Measurements from ENCODE around the gene LRRC4B.
"Not testable (repeated sequence)": the region's sequence is repeated elsewhere in the genome, so short reads cannot be mapped to it uniquely, and the experiment has no call there.

LRRC4B gene

GRCh38 chr19:50551034-50551714 is 17.1 kb downstream of the LRRC4B start:
- no peak for DNase-seq

GRCh38 chr19:50550594-50550966 is 17.7 kb downstream of the LRRC4B start:
- no peak for DNase-seq

DNA sequence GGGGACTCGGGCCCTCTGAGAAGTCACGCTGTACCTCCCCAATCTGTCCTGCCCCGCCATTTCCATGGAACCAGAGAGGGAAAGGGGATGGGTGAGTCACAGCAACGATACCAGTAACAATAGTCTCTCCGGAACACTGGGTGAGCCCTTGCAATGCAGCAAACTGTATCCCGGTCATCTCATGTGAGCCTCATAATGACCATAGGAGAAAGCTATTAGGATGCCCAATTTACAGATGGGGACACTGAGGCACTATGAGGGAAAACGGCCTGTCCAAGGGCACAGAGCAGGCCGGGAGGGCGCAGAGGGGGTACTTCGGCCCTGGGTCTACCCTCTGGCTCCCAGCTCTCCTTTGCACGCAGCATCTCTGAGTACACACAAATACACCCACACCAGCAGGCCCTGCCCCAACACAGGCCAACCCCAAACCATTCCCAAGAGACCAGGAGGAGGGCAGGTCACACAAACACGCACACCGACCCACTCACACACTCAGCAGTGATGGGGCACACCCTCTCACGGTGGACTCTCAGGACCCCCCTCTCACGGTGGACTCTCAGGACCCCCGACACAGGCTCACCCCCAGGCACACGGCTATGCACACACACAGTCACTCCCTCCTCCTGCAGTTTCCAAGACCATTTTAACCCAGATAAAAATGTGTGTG is 18.2 kb downstream of the LRRC4B start:
- no peak for DNase-seq

GRCh38 chr19:50549059-50549926 is 18.9 kb downstream of the LRRC4B start:
- DNase-seq: no peak

DNA sequence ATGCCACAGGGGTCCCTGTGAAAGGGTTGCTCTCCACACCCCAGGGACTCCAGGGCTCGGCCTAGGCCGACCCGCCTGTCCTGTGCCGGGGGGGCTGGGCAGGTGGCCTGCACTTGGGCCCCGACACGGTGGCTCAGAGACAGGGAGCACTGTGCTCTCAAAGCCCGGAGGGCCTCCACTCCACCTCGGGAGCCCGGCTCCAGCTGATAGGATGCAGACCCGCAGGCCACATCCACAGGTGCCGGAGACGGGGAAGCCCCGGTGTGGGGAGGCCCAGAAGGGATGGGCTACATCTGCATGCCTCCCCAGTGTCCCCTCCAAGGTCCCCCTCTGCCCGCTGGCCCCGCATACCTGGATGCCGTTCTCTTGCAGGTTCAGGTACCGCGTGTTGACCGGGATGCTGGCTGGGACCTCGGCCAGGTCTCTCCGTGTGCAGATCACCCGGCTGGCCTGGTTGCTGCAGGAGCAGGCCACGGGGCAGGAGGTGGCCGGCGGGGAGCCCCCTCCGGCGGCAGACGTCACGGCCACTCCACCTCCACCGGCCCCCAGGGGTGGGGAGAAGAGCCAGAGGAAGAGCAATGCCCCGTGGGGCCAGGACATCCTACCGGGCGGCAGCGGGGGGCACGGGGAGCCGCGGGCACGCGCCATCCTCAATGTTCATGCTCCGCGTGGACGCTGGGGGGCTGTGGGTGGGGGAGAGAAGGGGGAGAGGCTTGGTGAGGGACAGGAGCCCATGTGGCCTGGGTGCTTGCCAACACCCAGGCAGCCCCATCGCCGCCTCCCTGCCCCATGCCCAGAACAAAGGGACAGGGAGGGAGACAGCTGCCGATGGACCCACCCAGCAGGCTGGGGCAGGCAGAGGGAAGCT is 19.8 kb downstream of the LRRC4B start:
- no peak for DNase-seq

DNA sequence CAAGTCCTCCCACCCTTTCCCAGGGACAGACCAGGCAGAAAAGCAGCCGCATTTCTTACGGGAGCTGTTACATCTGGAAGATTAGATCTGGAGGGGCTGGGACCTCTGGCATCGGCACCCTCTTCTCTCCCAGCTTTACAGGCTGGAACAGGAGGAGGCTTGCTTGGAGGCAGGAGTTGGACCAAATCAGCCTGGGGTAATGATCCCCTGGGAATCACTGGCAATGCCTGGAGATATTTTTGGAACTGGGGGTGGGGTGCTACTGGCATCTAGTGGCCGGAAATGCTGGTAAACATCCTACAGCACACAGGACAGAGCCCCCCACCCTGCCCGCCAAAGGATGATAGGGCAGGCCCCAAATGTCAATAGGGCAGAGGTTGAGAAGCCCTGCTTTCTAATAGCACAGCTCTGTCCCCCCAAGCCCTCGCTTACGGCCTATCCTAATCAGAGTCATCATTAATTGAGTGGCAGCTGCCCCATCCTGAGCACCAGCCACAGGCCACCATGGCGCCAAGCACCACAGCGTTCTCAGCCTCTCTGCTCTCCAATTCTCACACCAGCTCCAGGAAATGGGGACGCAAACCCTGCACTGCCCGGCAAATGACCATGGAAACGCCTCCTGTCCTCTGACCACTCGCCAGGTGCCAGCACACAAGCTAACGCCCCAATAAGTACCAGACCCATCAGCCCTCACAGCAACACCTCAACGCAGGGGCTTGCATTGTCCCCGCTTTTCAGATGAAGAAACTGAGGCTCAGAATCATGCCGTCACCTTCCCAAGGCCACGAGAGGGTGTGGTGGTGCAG is 20.6 kb downstream of the LRRC4B start:
- DNase-seq: no peak

DNA sequence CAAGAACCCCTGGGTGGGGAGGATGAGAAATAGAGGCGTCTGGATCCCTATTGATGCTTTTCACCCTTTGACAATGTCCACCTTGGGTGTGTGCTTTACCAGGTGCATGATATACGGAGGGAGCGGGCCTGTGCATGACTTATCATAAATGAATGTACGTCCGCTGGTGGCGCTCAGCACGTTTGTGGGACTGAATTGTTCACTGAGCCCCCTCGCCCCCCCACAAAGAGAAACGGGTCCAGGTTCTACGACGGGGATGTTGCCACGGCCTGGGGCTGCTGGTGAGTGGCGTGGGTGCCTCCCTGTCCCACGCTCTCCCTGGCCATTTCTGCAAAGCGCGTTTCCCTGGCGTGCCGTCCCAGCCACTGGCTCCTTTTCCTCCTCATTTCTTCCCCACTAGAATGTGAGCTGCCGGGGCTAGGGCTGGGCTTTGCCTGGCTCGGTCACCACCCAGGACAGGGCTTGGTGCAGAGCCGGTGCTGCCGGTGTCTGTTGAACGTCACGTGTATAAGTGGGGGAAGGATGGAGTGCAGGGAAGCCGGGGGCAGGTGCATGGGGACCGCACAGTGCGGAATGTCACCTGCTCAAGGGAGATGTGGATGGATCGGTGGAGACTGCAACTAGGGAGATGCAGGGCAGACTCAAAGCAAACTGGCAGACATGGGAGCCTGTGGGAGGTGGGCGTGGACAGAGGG is 21.6 kb downstream of the LRRC4B start:
- DNase-seq: no peak

DNA sequence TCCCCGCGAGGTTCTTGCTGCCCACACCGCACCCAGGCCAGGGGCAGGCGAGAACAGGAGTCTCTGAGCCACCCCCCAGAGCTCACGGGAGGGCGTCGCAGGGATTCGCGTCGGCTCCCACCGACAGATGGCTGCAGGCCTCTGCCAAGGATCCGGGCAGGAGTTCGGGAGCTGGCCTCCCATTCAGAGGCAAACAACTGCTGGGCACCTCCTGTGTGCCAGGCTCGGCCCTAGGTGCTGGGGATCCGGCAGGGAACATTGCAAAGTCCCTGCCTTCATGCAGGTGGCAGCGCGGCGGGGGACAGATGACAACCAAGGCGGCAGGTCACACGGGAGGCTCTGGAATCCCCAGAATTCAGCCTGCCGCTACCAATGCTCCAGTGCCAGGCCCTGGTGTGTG is 25.3 kb downstream of the LRRC4B start:
- DNase-seq: no peak

GRCh38 chr19:50537769-50538230 is 30.4 kb downstream of the LRRC4B start:
- peak; percentile 65 for DNase-seq

DNA sequence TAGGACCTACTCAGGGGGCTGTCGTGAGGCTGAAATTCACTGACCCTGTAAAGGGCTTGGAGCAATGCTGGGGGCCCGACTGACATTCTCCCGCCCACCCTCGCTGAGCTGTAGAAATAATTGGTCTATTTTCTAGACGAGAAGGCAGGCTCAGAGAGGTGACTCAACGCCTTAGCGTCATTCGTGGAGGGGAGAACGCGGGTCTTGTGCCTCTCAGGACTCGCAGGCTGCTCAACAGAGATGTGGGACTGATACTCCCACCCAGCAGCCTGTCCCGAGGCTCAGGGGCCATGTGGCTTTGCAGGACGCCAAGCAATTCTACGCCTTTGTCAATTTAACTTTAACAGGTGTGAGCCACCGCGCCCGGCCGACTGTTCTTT is 30.9 kb downstream of the LRRC4B start:
- no peak for DNase-seq

DNA sequence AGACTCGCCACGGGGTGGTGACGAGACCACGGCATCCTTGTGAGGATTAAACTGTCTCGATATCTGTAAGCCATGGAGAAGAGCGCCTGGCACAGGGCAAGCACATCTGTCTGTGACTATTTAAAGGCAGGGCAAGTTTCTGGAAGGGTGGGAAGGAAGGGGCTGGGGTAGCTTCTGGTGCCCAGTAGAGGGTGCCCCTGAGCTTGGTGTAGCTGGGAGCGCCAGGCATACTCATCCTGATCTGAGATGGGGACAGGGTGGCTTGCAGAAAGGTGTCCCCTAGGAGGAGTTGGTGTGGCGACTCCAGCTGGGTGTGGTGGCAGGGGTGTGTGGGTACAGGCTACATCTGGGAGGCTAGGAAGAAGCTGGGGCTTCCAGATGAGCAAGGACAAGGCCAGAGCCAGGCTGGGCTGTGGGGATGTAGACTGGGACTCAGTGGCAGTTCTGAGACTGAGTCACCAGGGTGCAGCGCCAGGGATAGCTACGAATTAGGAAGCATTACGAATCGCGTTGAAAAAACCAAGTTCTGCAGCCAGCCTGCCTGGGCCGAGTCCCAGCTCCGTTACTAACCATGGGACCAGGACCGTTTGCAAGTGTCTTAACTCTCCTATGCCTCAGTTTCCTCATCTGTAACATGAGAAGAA is 31.5 kb downstream of the LRRC4B start:
- no peak for DNase-seq

DNA sequence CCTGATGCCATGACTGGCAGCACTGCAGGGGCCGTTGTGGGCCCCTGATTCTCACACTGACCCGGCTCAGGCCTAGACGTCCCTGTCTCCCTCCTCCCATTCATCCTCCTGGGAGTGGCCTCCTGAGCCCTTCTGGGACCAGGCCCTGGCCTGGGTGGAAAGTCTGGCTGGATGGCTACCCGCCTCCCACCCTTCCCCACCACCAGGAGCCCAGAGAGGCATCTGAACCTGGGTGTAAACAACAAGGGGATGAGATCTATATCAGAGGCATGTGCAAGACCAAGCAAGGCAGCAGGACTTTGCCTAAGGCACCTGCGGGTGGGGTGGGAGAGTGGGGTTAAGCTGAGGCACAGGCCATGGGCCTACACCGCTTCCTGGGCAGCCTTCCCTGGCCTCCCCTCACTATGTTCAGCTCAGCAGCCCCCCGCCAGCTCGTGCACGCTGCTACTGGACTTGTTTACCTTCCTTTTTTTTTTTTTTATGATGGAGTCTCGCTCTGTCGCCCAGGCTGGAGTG is 32.5 kb downstream of the LRRC4B start:
- DNase-seq: no peak

GRCh38 chr19:50534478-50534877 is 33.8 kb downstream of the LRRC4B start:
- DNase-seq: no peak

DNA sequence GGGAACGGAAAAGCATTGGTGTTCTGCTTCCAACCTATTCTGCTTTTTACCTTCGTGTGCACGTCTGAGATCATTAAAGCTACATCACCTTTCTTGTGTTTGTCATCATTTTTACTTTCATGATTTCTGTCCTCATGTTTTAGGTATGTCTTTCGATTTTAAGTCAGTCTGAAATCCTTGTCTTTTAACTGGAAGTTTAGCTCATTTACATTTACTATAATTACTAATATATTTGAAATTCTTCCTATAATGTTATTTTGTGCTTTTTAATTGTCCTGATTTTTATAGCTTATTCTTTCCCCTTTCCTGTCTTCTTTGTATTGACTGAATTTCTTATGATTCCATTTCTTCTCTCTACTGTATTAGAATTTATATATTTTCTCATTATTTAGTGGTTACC is 35.3 kb downstream of the LRRC4B start:
- no peak for DNase-seq

- no peak for DNase-seq
These were observed 37.0 kb downstream of the LRRC4B start for GRCh38 chr19:50531171-50531612.

GRCh38 chr19:50528052-50528451 is 40.2 kb downstream of the LRRC4B start:
- not testable (repeated sequence) for DNase-seq

GRCh38 chr19:50522881-50523280 is 45.4 kb downstream of the LRRC4B start:
- no peak for DNase-seq

DNA sequence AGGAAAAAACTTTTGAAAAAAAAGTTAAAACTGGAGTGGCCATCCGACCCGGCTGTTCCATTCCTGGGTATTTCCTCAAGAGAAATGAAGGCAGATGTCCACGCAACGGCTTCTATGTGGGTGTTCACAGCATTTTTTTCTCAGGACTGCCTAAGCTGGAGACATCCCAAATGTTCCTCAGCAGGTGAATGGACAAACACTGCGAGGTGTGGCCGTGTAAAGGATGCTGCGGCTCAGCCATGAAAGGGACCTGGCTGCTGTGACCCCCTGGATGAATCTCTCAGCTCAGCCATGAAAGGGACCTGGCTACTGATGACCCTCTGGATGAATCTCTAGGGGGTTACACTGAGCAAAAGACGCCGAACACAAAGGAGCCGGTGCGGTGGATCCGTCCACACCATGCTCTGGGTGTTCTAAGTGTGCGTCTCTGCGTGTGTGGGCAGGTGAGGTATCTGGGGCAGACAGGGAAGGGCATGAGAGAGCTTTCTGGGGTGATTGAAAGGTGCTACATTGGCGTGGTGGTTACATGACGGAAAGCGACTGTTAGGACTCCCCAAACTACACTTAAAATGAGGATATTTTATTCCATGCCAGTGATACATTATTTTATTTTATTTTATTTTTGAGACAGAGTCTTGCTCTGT is 47.3 kb downstream of the LRRC4B start:
- DNase-seq: no peak

GRCh38 chr19:50519006-50519575 is 49.1 kb downstream of the LRRC4B start:
- DNase-seq: no peak
